GM21717 (cell line): ENCODE measurements around the gene KIF17.
"Not testable (repeated sequence)": the region's sequence is repeated elsewhere in the genome, so short reads cannot be mapped to it uniquely, and the experiment has no call there.

Source experiments
- ATAC-seq: cut with Tn5 transposase; IDR thresholded peaks from one replicate; pipeline ENCODE4 v1.9.1; 2021; ENCODE audit warnings: mild to moderate bottlenecking, moderate library complexity; ENCODE audit not compliant: unreplicated experiment

The KIF17 gene

DNA sequence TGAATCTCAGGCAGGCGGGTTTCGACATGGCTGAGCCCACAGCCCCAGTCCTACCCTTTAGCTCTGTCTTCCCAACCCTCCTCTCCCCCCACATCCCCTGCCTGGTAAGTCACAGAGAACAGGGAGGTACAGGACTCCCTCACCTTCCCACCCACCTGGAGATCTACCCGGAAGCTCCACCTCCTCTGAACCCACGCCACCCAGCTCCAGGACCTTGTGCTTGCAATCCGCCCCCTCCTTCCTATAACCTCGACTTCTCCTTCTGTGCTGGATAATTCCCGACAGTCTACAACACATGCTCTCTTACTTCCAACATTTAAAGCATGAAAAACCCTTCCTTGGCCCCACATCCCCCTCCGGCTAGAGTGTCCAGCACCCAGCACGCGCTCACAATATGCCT lies 22.3 kb downstream of the KIF17 start:
- ATAC-seq: no peak

DNA sequence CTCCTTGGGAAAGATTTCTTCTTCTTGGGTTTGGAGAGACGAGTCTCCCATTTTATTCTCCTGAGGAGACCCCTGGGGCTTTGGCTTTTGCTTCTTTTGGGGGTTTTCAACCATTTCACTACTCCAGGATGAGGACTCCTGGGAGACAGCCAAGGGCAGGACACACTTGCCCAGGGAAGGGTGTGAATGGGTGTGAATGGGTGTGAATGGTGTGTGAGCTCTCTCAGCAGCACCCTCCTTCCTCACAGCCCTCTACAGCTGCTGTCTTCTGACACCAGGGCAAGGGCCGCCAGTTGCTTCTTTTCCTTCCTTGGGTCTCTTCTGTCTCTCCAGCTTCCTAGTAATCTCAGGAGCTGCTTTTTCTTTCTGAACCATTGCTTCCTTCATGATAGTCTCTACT lies 24.2 kb downstream of the KIF17 start:
- ATAC-seq: no peak

DNA sequence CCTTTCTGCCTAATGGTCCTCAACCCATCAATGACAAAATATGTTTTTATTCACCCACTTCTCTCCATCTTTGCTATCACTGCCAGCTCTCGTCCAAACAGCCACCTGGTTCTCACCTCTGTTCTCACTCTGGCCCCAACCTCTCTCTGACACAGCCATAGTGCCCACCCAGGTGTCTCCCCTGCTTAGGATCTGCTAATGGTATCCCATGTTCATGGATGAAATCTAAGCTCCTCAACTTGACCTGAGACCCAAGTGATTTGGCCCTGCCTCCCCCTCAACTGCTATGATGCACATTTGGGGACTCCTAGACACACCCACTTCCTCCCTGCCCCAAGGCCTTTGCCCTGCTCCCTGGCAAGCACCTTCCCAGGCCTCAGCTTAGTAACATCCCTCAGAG lies 25.9 kb downstream of the KIF17 start:
- ATAC-seq: no peak

DNA sequence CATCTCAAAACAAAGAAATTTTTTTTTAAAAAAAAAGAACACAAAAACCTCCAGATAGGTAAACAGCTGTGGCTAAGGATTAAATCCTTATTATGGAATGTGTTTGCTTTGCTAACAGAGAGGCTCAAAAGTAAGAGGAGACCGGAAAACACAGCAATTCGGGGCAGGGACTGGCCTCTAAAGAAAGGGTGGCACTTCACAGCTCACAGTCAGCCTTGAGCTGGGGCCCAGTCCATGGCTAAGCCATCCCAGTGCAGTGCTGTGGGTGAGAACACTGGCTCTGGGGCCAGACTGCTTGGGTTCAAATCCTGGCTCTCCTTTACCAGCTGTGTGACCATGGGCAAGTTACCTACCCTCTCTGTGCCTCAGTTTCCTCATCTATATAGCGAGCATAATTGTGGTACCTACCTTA lies 28.2 kb downstream of the KIF17 start:
- ATAC-seq: no peak

DNA sequence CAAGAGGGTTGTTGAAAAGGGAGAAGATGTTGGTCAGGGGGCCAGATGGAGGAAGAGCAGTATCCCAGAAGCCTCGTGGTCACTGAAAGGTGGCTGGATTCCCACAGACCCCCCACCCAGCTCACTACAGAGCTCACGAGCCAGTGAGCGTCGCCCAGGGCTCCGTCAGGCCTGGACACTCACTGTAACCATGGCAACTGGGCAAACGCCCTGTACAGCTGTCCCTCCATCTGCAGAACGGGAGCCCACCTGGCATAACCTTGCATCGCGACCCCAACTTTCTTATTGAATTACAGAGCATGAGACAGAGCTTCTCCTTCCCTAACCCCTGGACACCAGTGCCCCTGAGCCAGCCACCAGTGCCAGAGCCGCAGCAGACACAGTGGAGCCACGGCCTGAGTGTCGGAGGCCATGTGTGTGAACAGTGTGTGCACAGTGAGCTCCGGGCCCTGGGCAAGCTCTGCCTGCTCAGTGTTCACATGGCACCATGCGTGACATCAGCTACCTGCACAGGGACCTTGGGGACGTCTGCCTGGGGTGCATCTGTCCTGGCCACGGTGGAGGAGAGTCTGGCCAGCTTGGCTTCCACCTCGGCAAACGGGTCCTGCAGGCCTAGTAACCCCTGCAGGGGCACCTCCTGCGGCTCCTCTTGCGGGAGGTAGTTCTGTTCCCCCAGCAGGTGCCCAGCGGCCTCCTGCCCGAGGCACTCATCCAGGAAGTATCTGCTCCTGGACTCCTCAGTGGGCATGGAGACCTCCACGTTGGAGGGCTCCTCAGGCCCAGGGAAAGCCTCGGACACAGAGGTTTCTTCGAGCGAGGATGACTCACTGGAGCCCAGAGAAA lies 30.7 kb downstream of the KIF17 start:
- no peak for ATAC-seq

DNA sequence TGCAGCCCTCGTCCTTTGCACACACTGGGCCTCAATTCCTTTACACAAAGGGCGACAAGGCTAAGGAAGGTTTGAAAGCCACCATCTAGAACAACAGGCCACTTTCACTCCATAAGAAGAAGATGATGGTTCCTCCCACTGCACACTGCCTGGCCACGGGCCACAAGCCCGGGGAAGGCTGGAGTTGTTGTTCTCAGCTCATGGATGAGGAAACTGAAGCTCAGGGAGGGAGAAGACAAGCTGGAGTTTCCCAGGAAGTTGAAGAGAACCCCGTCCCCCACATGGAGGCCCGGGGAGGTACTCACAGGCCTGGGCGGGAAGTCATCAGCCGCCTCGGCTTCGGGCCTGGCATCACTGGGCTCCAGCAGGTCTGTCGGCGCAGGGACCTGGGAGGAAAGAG lies 32.1 kb downstream of the KIF17 start:
- ATAC-seq: no peak

DNA sequence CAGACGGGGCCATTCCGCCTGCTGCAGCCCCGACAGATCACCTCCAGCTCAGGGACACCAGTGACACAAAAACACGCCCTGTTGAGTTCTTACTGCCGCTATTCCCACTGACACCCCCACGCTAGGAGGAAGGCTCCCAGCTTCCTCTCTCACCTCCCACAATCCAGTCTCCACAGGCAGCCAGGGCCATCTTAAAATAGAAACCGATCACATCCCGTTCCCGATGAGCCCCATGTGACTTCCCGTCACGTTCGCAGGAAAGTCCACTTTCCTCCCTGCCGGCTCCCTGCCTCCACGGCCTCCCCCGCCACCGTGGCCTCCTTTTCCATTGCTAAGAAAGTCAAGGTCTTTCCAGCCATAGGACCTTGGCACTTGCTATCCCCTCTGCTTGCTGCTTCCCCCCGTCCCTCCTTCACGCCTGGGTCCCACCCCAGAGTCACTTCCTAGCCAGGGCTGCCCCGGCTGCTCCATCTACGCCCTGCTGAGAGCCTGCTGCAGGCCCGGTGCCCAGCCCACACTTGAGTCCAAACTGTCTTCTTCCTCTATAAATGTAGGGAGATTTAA lies 32.6 kb downstream of the KIF17 start:
- no peak for ATAC-seq

DNA sequence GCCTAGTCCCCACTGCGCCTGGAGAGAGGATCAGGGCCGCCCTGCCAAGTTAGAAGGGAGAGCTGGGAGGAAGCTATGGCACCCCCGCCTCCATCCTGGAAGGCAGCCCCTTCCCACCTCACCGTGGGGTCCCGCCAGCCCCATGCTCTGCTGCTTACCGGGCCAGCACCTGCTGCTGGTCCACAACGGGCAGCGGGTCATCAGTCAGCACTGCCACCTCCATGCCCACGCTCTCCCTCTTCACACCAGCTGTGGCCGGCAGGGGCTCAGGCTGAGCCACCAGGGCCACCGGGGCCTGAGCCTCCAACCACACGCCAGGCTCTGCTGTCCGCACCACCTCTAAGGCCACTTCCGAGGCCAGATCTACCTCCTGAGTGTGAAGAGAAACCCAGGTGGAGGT lies 33.2 kb downstream of the KIF17 start:
- ATAC-seq: no peak

DNA sequence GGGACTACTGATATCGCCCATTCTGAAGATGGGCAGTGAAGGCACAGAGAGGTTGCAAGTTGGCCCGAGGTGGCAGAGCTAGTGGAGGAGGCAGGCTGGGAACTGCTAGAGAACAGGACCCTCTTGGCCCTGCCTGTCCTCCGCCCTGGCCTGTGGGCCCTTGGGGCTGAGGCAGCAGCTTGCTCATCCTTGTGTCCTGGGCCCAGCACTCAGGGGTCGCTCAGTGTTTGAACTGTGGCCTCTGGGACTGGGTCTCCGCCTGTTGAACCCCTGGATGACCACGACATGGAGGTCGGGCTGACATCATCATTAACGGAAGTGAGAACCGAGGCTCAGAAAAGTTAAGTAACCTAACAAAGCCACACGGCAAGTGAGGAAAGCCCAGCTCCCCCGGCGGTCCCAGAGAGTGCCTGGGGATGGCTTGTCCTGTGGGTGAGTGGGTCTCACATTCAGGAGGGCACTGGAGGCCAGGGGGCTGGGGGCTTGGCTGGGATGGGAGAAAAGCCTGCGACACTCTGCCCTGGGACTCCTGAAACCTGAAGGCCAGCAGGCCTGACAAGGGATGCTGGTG lies 33.7 kb downstream of the KIF17 start:
- ATAC-seq: no peak

DNA sequence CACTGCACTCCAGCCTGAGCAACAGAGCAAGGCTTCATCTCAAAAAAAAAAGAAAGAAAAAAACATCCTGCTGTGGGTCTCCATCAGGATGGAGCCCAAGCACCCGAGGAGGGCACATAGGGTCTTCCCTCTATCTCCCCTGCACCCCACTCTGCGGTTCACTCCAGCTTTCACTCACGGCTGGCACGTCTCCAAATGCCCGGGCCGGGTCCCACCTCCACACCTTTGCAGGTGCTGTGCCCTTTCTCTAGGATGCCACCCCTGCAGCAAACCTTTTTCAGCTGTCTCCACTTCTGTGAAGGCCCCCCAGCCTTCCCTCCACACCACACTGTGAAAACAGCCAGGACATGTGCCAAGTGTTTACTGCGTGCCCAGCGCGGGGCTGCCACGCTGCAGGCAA lies 34.2 kb downstream of the KIF17 start:
- ATAC-seq: no peak

DNA sequence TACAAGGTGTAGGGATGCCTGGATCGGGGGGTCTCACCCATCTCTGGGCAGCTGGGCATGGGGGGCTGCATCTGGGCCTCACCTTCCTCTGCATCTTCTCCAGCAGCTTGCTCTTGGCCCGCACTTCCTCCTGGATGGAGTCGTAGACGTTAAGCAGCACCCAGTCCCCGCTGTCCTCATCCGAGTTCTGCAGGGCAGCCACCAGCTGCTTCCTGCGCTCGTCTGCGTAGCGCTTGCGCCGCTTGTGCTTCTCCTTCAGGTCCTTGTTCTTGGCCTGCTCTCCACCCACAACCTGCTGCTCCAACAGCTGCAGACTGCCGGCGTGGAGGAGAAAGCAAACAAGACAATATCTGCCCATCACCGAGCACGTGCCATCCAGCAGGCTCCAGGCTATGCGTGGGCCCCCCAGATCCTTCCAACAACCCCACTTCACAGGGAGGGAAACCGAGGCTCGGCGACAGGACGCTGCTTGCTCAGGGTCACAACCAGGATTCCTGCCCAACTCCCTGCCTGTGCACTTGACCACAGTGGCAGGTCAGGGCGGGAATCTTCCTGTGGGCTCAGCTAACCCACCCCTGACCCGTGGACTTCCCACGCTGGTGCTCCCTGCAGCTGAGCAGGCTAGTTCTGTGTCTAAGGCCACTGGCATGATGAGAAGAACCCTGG lies 35.1 kb downstream of the KIF17 start:
- ATAC-seq: no peak

DNA sequence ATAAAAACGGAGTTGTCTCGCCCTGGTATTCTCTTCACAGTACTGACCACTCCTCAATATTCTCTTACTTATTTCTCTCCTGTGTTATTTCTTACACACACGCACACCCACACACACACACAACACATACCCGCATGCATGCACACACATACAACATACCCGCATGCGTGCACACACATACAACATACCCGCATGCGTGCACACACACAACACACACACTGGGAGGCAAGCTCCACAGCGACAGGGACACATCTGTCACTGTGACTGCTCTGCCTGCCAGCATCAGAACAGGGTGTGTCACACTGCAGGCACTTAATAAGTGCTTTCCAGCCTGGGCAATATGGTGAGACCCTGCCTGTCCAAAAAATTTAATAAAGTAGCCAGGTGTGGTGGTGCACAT lies 35.8 kb downstream of the KIF17 start:
- no peak for ATAC-seq

DNA sequence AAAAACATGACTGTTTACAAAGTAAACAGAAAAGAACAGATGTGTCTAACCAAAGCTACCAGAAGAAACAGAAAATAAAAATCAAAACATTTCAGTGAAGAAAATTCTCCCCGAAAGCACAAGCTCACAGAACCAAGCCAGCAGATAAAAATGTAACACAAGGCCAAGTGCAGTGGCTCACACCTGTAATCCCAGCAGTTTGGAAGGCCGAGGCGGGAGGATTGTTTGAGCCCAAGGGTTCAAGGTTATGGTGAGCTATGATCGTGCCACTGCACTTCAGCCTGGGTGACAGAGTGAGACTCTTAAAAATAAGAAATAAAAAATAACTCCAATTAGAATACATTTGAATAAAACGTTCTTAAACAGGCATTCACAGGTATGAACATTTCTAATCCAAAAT lies 37.5 kb downstream of the KIF17 start:
- no peak for ATAC-seq

DNA sequence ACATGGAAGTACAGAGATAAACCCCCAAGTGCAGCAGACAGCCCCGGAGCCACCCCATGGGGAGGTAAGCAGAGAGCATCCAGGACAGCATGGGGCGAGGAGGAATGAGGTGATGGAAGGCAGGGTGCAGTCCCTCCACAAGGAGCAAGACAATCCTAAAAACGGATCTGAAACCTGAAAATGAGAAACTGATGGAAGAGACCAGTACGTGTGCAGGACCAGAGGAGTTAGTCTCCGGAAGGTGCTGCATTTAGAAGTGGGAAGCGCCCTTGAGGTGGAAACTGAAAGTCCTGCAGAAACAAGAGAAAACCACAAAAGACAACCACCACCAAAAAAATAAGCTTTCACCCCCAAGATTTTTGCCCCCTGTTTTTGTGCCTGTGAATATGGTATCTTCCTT lies 39.2 kb downstream of the KIF17 start:
- ATAC-seq: no peak

DNA sequence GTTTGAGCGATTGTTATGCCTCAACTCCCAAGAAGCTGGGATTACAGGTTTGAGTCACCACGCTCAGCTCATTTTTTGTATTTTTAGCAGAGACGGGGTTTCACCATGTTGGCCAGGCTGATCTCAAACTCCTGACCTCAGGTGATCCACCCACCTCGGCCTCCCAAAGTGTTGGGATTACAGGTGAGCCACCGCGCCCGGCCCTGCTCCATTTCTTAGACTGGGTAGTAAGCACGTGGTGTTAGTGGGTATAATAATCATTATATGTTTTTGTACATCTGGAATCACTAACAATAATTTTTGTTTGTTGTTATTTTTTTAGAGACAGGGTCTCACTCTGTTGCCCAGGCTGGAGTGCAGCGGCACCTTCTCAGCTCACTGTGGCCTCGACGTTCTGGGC lies 44.2 kb downstream of the KIF17 start:
- not testable (repeated sequence) for ATAC-seq

DNA sequence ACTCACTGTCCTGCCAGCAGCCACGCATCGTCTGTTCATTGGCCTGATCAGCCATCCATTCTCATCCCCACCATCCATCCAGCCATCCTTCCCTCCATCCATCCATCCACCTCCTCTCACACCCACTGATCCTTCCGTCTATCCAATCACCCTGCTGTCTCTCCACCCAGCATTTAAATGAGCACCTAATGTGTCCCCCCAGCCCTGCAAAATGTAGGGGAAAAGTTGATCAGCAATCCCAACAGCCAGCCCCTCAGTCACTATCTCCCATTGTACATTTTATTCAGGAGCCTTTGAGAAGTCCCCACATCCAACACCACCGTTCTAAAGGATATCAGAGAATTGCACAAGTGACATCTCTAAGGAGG lies 45.6 kb downstream of the KIF17 start:
- no peak for ATAC-seq

DNA sequence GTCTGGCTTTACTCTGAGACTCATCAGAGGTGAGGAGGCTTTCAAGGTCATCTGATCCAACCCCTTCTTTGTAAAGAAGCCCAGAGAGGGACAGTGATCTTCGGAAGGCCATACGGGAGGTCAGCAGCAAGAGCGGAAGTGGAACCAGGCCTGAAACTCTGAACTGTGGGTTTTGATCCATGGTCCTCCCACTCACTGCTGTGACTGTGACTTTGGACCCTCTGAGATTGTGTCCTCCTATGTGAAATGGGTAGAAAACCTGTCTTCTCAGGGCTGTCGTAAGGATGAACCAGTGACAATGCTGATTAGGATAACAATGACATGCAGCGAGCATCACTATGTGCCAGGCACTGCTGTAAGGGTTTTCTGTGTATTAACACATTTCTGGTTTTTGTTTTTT lies 46.9 kb downstream of the KIF17 start:
- no peak for ATAC-seq

DNA sequence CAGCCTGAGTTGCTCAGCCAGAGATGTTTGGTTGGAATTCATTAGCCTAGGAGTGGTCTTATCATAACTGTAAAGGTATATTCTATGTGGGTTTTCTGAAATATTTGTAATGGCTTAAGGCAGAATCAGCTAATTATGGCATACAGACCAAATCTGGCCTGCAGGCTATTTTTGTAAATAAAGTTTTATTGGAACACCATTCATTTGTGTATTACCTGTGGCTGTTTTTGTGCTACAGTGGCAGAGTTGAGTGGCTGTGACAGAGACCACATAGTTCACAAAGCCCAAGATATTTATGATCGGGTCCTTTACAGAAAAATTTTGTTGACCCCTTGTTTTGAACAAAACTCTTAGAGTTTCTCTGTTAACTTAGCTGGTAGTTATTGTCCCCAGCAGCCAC lies 49.2 kb downstream of the KIF17 start:
- ATAC-seq: no peak

DNA sequence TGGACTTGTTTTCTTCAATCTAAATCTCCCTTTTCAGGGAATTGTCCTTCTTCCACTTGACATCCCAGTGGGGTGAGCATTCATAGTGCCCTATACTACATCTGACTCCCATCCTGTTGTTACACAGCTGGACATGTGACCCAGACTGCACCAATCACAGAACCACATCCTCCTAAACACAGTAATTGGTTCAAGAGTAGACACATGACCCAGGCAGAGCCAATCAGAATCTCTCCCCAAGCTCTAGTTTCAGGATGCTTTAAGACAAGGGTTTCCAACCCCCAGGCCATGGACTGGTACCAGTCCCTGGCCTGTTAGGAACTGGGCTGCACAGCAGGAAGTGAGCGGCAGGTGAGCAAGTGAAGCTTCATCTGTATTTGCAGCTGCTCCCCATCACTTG lies 51.0 kb downstream of the KIF17 start:
- no peak for ATAC-seq

DNA sequence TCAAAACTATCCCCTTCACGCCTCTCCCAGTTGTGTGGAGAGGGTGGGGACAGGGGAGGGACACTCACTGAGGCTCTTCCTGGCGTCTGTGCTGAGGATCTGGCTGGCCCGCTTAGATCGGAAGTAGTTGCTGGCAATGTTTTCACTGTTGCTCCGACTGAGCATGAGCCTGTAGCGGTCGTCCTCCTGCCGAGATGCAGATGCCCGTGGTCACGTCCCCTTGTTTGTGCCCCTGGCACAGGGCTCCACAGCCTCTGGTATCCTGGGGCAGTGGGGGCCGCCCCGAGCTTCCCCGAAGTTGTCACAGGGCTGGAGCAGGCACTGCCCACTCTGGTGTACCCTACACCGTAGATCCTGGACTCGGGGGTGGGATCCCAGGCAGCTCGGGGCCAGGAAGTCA lies 51.7 kb downstream of the KIF17 start:
- no peak for ATAC-seq

DNA sequence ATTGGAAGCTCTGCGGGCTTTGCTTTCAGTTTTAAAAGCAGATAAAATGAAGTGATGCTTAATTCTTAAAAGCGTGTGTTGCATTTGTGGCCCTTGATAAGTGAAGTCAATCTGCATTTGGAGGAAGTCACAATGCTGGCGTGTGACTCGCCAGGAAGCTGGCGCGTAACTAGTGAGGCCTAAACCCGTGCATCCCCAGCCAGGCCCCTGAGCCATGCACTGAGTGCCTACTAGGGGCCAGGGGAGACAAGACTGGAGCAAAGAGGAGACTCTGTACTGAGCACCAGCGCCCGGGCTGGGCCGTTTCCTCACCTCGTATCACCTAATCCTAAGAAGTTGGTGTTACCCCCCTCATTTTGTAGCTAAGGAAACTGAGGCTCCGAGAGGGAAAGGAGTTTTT lies 52.1 kb downstream of the KIF17 start:
- ATAC-seq: no peak
